Right forelimb (tissue), 1 donor: ENCODE data around the gene DENND6B.
"Not testable (repeated sequence)": the region's sequence is repeated elsewhere in the genome, so short reads cannot be mapped to it uniquely, and the experiment has no call there.

Experiments
- DNase-seq: peaks from one replicate; pipeline ENCODE4 v3.0.0-alpha.2; 2018

DENND6B gene

DNA sequence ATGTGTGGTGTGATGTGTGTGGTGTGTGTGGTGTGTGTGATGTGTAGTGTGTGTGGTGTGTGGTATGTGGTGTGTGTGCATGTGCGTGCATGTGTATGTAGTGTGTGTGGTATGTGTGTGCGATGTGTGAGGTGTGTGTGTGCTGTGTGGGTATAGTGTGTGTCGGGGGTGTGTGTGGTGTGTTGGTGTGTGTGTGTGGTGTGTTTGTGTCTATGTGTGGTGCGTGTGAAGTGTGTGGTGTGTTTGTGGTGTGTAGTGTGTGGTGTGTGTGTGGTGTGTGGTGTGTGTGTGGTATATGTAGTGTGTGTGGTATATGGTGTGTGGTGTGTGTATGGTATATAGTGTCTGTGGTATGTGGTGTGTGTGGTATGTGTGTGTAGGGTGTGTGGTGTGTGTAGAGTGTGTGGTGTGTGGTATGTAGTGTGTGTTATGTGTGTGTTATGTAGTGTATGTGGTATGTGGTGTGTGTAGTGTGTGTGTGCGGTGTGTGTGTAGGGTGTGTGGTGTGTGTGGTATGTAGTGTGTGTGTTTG, 11.3 kb upstream of the DENND6B start:
- DNase-seq = no peak

DNA sequence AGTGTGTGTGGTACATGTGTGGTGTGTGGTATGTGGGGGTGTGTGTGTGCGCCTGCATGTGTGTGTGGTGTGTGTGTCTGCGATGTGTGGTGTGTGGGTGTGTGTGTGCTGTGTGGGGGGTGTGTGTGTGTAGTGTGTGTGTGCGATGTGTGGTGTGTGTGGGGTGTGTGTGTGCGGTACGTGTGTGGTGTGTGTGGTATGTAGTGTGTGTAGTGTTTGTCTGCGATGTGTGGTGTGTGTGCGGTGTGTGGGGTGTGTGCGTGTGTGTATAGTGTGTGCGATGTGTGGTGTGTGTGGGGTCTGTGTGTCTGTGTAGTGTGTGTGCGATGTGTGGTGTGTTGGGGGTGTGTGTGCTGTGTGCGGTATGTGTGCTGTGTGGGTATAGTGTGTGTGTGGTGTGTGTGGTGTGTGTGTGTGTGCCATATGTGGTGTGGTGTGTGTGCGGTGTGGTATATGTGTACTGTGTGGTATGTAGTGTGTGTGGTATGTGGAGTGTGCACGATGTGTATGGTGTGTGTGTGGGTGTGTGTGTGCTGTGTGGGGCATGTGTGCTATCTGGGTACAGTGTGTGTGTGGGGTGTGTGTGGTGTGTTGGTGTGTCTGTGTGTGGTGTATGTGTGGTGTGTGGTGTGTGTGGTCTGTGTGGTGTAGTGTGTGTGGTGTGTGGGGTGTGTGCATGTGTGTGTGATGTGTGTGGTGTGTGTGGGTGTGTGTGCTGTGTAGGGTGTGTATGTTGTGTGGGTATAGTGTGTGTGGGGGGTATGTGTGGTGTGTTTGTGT, 10.6 kb upstream of the DENND6B start:
- no peak for DNase-seq

DNA sequence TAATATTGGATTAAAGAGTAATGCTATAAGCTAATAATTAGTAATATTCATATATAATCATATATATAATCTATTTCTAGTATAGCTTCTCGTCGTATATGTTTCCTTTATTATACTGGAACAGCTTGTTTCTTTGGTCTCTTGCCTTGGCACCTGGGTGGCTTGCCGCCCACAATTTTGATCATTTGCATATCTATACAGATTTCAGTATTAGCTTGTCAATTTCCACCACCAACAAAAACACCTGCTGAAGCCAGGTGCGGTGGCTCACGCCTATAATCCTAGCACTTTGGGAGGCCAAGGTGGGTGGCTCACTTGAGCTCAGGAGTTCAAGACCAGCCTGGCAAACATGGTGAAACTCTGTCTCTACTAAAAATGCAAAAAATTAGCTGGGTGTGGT, 7.6 kb upstream of the DENND6B start:
- DNase-seq = not testable (repeated sequence)

DNA sequence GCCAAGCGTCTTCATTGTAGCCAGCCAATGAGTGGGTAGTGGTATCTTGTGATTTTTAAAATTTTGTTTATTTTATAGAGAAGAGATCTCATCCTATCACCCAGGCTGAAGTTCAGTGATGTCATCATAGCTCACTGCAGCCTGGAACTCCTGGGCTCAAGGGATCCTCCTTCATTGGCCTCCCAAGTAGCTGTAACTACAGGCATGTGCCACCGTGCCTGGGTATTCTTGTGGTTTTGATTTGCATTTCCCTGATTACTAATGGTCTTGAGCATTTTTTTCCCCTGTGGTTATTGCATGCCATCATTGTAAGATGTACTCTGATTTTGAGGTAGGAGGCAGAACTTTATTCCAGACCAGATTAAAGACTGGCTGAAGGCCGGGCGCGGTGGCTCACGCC, 2.4 kb upstream of the DENND6B start:
- no peak for DNase-seq

DNA sequence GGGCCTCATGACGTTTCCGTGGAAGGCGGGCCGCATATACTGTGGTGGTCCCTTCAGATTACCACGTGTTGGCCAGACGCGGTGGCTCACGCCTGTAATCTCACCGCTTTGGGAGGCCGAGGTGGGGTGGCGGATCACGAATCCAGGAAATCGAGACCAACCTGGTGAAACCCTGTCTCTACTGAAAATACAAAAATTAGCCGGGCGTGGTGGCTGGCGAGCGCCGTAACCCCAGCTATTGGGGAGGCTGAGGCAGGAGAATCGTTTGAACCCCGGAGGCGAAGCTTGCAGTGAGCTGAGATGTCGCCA, 853 bp upstream of the DENND6B start:
- no peak for DNase-seq

DNA sequence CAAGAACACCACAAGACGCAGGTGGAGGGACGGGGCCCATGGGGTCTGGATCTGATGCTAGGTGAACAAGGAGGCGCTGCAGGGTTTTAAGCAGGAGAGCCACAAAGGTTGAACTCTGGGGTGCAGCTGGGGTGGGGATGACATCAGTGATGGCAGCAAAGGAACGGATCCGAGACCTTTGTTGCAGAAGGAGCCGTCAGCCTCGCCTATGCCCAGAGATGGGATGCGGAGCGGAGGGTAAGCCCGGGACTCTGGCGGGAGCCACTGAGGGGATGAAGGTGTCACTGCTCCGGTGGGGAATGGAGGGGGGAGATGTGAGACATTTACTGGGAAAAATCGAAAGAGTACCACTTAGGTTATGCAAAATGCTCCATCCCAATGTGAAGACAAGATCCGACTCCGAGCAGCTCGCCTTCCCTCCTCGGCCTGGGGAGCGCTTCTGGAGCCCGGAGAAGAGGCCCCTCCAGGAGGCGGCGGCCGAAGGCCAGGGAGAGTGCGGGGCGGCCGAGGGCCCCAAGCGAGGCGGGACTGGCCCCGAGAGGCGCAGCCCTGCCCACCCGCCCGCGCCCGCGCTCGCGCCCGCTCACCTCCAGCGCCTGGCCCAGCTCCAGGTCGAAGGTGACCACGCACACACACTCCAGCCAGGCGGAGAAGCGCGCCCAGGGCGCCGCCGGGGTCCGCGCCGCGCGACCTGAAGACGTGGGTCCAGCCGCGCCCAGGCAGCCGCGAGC, 422 bp downstream of the DENND6B start:
- no peak for DNase-seq

DNA sequence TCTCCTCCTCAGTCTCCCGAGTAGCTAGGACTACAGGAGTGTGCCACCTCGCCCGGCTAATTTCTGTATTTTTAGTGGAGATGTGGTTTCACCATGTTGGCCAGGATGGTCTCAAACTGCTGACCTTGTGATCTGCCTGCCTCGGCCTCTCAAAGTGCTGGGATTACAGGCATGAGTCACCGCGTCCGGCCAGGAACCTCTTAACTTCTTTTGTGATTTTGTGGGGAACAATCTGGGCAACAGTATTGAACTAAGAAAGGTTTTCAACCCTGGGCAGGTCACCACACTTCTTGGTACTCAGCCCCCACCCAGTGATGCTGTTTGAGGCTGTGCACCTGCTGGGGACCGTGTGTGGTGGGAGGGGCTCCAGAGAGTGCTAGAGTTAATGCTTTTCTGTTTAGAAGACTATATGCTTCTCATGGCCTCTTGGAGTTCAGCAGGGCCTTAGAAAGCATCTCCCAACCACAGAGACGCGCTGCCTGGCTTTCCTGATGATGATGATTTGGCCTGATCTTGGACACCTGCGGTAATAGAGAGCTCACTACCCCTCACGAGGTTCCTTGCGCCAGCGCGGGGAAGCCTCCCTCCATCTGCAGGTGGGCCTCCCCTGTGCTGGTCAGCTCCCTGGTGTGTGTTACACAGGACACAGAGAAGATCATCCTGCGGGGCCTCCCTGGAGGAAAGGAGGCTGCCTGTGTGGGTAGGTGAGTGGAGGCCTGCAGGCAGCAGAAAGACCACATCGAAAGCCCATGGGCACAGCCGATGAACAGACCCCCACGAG, 1.2 kb downstream of the DENND6B start:
- DNase-seq = no peak

DNA sequence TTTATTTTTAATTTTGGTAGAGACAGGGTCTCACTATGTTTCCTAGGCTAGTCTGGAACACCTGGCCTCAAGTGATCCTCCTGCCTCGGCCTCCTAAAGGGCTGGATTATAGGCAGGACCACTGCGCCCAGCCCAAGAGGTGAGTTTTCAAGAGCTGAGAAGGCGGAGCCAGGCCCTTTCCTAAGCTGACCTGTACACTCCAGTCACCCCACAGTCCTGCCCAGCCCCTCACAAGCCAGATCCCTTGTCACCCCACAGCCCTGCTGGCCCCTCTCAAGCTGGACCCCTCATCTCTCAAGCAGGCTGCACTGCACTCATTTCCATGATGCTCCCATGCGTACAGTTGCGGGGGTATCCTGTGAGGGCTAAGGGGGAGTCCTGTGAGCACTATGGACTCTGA, 2.9 kb downstream of the DENND6B start:
- DNase-seq = no peak

DNA sequence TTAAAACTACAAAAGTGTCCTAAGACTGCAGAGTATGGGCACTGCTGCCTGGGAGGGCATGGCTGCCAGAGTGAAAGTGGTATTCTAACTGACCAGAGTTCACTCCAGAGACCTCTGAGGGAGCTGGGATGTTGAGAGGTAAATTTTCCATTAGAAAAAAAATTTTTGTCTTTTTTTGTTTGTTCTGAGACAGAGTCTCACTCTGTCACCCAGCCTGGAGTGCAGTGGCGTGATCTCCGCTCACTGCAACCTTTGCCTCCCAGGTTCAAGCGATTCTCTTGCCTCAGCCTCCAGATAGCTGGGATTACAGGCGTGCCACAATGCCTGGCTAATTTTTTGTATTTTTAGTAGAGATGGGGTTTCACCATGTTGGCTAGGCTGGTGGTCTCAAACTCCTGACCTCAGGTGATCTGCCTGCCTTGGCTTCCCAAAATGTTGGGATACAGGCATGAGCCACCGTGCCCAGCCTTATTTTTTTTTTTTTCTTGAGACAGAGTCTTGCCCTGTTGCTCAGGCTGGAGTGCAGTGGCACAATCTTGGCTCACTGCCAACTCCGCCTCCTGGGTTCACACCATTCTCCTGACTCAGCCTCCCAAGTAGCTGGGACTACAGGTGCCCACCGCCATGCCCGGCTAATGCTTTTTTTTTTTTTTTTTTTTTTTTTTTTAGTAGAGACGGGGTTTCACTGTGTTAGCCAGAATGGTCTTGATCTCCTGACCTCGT, 4.3 kb downstream of the DENND6B start:
- DNase-seq = not testable (repeated sequence)

DNA sequence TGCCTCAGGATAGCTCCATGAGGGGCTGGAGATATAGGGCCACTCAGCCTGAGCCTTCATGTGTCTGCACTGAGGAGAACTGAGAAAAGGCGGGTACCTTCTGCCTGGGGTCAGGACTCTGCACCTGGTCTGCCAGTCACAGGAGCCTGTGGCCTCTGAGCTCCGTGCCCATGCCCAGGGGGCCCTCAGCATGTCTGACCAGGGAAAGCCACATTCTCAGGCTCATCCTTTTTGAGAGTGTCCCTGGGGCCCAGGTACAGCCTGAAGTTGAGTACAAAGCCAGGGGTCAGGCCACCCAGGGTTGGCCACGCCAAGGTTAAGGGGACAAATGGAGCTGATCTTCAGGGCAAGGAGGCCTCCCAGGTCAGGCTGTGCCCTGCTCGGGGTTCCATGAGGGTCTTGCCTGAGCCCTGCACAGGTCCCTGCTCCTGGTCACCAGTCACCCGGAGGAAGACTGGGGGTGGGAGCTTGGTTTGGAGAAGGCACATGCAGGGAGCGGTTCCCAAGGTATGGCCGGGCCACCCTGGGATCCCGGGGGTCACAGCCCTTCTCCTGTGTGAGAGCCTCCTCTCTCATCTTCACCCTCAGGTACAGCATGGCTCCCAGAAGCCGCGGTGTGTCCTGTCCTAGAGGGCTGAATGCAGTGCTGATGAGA, 6.0 kb downstream of the DENND6B start:
- DNase-seq = no peak

DNA sequence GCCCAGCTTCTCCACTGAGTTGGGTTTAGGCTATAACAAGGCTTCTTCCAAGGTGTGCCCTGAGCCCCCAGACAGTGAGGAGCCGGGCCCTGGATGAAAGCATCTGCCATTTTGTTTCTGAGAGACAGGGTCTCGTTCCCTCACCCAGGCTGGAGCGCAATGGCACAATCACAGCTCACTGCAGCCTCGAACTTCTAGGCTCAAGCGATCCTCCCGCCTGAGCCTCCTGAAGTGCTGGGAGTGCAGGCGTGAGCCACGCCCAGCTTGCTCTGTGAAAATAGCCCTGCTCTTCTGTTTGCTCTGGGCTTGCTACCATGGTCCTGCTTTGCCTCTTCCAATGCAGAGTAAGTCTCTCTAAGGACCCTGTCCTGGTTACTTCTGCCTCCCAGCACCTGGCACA, 6.7 kb downstream of the DENND6B start:
- no peak for DNase-seq

DNA sequence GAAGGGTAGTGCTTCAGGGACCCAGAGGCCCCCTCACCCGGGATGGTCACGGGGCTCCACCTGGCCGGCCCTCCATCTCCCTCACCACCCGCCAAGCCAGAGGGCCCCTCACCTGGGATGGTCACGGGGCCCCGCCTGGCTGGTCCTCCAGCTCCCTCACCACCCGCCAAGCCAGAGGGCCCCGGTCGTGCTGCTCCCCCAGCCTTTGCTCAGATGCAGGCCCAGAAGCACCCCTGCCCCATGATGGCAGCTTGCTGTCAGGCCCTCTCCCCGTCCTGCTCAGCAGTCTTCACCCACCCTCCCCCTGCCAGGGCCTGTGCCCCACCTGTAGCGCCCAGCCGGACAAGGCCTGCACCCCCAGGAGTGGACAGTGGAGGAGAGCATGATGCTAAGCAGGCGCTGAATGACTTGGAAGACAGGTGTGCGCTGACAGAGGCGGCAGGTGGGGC, 7.3 kb downstream of the DENND6B start:
- DNase-seq = no peak

DNA sequence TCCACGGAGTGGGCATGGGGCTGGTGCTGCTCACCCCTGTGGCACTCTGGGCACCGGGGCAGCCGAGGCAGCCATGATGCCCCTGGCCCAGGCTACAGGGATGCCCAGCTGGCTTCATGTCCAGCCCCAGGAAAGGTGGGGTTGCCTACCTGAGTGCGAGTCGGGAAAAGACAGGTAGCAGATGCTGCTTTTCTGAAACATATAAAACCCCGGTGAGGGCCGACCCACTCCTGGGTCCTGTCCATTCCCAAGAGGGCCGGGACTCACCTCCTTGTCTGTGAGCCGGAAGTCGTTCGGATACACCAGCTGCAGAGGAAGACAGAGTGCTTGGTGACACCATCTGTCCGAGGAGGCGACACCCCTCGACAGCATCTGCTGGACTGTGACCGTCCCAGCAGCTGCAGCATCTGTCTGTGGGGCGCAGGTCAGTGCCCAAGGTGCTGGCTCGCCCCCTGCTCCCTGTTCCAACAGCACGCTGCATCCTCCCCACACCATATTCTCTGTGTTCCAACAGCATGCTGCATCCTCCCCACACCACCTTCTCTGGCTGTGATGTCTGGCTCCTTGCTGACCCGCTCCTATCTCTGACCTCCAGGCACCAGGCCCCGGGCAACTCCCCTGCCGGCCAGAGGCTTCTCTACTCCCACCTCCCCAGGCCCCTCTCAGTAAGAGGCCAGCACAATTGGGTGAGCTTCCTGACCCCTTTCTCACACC, 8.0 kb downstream of the DENND6B start:
- no peak for DNase-seq

DNA sequence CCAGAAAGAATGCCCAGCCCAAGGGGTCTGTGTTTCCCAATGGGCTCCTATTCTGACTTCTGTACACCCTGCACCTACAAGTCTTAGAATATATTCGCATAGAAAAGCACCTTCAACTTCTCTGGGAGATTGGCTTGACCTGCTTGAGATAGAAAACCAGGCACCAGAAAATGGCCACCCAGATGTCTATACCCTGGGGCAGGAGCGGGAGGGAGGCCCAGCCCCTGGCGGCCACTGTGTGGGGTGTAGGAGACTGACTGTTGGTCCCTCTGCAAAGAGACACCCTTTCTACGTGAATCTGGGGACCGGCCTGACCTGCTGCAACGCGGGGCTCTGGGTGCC, 8.5 kb downstream of the DENND6B start:
- DNase-seq = no peak

DNA sequence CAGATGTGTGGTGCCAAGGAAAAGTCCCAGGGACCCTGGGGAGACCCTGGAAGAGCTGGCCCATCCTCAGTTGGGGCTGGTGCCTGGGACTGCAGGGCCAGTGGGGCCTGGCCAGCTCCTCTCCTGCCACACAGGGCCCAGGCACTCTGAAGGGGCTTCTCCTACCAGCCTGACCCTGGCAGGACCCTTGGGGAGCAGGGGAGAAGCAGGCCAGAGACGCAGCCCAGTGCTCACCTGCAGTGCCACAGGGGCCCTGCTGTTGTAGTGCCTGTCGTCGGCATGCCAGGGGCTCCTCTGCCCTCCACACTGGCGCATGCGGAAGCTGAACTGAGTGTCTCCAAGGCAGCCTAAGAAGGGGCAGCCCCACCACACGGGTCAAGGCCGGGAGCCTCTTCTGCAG, 9.1 kb downstream of the DENND6B start:
- DNase-seq = no peak

DNA sequence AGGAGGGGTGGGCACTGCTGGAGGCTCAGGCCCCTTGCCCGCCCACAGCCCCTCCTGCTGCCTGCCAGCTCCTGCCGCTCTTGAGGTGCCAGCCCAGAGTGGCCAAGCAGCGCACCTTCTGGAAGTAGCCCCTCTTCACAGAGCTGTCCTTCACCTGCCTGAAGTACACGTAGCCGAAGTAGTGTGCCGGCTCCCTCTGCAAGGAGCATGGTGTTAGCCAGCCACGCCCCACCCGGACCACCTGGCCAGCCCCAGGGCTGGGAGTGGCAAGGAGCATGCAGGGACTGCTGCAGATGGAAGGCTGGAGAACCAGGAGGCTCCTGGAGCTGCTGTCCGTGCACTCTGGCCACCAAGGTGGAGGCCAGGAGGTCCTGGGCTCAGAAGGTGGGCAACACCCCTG, 9.6 kb downstream of the DENND6B start:
- no peak for DNase-seq

DNA sequence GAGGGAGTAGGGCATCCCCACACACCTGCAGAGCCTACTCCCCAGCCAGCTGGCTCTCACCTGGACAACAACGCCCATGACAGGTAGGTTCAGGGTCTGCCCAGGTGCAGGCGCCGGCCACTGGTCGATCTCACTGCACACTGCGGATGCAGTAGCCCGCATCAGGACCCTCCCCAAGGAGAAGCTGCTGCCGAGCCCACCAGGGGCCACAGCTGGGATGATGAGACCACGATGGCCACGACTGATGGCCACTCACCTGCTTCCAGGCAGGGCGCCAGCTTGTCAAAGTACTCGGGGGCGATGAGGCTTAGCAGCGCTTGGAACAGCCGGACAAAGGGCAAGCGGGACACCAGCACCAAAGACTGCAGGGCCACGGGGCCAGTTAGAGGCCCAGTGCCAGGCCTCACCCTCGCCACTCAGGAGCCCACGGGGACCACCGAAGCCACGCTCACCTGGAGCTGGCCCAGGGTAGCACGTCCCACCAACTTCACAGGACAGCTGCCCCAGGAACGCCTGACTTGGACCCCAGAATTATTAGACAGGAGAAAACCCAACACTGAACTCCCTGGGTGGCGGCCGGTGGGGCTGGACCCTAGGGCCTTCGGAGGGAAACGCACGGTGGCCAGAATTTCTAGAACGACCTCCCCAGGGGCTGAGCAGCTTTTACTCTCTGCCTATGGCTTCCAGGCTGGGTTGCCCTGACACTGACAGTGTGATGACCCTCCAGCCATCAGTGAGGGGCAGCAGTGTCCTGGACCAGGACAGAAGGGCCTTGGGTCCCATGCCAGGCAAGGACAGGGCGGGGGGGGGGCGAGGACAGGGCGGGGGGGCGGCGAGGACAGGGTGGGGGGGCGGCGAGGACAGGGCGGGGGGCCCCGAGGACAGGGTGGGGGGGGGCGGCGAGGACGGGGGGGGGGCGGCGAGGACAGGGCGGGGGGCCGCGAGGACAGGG, 10.4 kb downstream of the DENND6B start:
- no peak for DNase-seq

DNA sequence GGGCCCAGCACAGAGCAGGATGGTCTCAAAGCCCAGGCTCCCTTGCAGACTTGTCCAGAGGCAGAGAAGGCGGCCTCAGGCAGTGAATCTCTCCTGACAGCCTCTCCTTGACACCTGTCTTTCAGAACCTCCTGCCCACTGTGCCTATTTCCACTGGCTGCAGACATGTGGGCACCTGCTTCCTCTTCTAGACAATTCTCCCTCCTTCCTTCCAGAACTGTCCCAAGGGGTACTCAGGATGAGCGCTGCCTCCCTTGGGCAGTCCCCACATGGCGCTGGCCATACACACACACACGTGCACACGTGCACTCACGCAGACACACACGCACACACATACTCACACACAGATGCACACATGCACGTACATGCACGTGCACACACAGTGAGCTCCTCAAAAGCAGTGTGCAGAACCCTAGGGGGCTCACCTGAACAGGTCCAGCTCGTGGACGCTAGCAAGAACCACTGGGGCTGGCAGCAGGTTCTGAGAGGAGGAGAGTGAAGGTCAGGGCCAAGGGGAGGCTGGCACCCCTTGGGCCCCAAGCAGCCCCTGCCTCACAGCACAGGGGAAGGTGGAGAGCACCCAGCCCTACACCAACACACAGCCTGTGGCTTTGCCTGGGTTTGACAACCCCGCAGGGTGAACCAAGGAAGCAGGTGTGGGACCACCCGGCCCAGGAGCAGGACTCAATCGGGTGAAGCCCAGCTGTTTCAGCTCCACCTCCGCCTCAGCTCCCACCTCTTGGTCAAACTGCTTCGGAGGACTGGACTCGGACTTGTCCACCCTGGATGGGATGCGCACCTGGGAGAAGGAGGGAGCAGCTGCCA, 11.3 kb downstream of the DENND6B start:
- DNase-seq = no peak

DNA sequence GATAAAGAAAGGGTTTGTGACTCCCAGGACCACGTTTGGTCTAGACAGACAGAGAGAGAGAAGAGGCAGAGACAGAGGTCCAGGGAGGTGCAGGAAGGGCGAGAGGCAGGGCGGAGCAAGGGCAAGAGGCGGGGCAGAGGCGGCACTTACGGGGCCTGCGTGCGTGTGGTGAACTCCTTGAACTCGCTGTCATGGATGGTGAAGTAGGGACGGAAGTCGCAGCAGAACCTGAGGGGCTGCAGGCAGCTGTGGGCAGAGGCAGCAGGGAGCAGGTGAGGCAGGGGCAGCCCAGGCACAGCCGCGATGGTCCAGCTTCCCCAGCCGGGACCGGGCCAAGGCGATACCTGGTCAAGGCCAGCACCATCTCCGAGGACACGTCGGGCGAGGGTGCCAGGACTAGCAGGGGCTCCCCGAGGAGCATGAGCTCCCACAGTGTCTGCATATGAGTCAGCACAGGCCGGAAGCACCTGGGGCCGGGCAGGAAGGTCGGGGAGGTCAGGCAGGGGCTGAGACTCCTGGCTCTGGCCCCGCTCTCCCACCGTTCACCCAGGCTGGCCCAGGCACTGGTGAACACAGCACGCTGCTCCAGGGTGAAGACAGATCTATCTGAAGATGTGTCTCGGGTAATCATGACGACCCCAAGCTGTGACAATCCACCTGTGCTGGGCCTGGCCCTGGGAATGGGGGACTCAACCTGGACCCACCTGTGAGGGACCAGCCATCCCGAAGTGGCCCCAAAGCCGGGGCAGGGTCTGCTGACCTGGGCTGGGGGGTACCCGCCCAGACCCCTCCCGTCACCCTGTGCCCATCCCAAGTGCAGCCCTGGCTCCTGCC, 12.1 kb downstream of the DENND6B start:
- DNase-seq = no peak
